Measurements from ENCODE around the gene CMTM7. TPM values are rescaled to one million over a fixed set of nuclear protein-coding genes. Genes with fewer than 3 reads are reported as not detected.

Gene CMTM7
- total and polyA plus RNA-seq, 9 of the 15 experiments (the other 6 are each of a cell fraction or from before 2014, with no cell fraction given): 0.03 to 1.6 (median 0.42) TPM; not detected in 4

- no TSS peak for BruUV-seq (replicated peaks)
- ATAC-seq (no peak), DNase-seq (ENCODE audit: extremely low read depth in 1 of 4, low spot score in 3 of 4) (no peak), FAIRE-seq (no peak)
- no peak for TF ChIP-seq SMARCB1 (IDR thresholded peaks at IDR 0.05; ENCODE audit: insufficient read length, low read depth)
- no peak for TF ChIP-seq ZNF143 (CRISPR knock-in tag; IDR thresholded peaks at IDR 0.05)
- no peak for TF ChIP-seq ZBTB2 (IDR thresholded peaks at IDR 0.05)
- no peak for TF ChIP-seq NR2F6 (CRISPR knock-in tag; IDR thresholded peaks at IDR 0.05)
- TF ChIP-seq ELK3 (CRISPR knock-in tag; IDR thresholded peaks at IDR 0.05): no peak
- no peak for TF ChIP-seq GTF2F1 (IDR thresholded peaks at IDR 0.05; ENCODE audit: low read depth, low read length)
- TF ChIP-seq CEBPB (tag; IDR thresholded peaks at IDR 0.05): no peak
- no peak for TF ChIP-seq ZNF263 (CRISPR knock-in tag; IDR thresholded peaks at IDR 0.05; ENCODE audit: borderline replicate concordance)
- Histone ChIP-seq H3K36me3 (ENCODE audit: control insufficient read depth, insufficient read depth, low read length) (no peaks in the 10 kb centered on the region), H3K27ac (ENCODE audit: extremely low read depth, low read depth, low read length) (no peak overlapping the region), H3K79me2 (ENCODE audit: control insufficient read depth, insufficient read depth, low read length) (no peaks in the 10 kb centered on the region), H3K9ac (ENCODE audit: insufficient read depth in 1 of 2, low read depth in 2 of 2, low read length in 2 of 2) (no peak overlapping the region), H3K27me3 (ENCODE audit: control insufficient read depth in 2 of 2, insufficient read depth in 2 of 2, low read length in 2 of 2) (peaks cover 19 to 47% of the 10 kb centered on the region in 2 experiments), H3K4me2 (ENCODE audit: insufficient read depth, low read length) (no peak overlapping the region), H3K9me3 (replicated peaks; ENCODE audit: control insufficient read depth, insufficient read depth, low read depth, low read length) (no peaks in the 10 kb centered on the region), H3K4me3 (no peak overlapping the region), H4K20me1 (replicated peaks; ENCODE audit: control insufficient read depth, insufficient read depth, low read length) (no peaks in the 10 kb centered on the region), H3K9me1 (ENCODE audit: control insufficient read depth, insufficient read depth, low read length) (no peaks in the 10 kb centered on the region), H3K4me1 (replicated peaks in 1 of 2; ENCODE audit: control insufficient read depth in 2 of 2, insufficient read depth in 2 of 2, low read length in 2 of 2) (no peaks in the 10 kb centered on the region; a peak in 1 of 5 replicates), H2AFZ (ENCODE audit: low read depth, low read length) (no peak overlapping the region)
- WGBS (ENCODE audit: insufficient coverage, low coverage, missing lambda C conversion rate): under 1% methylated on average over 5 of the region's 5 CpGs
- intact Hi-C loops (cut with micrococcal nuclease) (no loop called here), in situ Hi-C loops (cut with MboI) (no loop called here)
- ChIA-PET CTCF (ENCODE audit: low intra/inter-chr PET ratio) (no interaction called here), POLR2A (interaction anchor here (1.1 kb wide), 1 partner anchor 10 kb away, joined by 3 read pairs; no protein-coding TSS in a partner anchor)
Observed at GRCh38 chr3:32430900-32431299, 39.2 kb downstream of the CMTM7 start.

Measured in K562 (cell line).